Keratinocyte (primary cell): ENCODE measurements around the gene OR1F1. TPM values are rescaled to one million over a fixed set of nuclear protein-coding genes. Genes with fewer than 3 reads are reported as not detected.

ENCODE experiments used
- DNase-seq: peaks from one replicate; pipeline ENCODE4 v3.0.0-alpha.2; 2011; ENCODE audit warnings: low read depth, missing footprints, low spot score
- FAIRE-seq: peaks from 2 replicates; lab custom pipeline; 2011; peaks lifted over from hg19 to GRCh38; lab: Jason Lieb, UNC
- H2AFZ ChIP-seq: 2 replicates; pipeline ENCODE4 v1.6.0; 2012; ENCODE audit warnings: low read length, control low read depth, inconsistent platforms; ENCODE audit not compliant: control insufficient read depth
- H3K27ac ChIP-seq: 2 replicates; pipeline ENCODE4 v1.5.1; 2011; ENCODE audit warnings: low read length; ENCODE audit not compliant: control insufficient read depth, insufficient read depth
- H3K27me3 ChIP-seq: 3 replicates; pipeline ENCODE4 v1.6.0; 2011; ENCODE audit warnings: low read length; ENCODE audit not compliant: control insufficient read depth, insufficient read depth; ENCODE audit errors: extremely low read depth
- H3K36me3 ChIP-seq, 2 experiments: 2 replicates in 1 of 2; 3 replicates in 1 of 2; pipeline ENCODE4 v1.5.1; 2011; ENCODE audit warnings: low read length in 2 of 2, mild to moderate bottlenecking in 1 of 2; ENCODE audit not compliant: control insufficient read depth in 2 of 2, insufficient read depth in 2 of 2; ENCODE audit errors: extremely low read depth in 1 of 2
- H3K4me1 ChIP-seq: 3 replicates; pipeline ENCODE4 v1.5.1; 2011; ENCODE audit warnings: low read length; ENCODE audit not compliant: control insufficient read depth, insufficient read depth; ENCODE audit errors: extremely low read depth
- H3K4me2 ChIP-seq: 3 replicates; pipeline ENCODE4 v1.6.0; 2011; ENCODE audit warnings: low read depth, low read length; ENCODE audit not compliant: control insufficient read depth, insufficient read depth; ENCODE audit errors: extremely low read depth
- H3K4me3 ChIP-seq, 3 experiments: fragments of 200-600 bp in 1 of 3; sonication (generic) in 1 of 3; 2 replicates in 2 of 3; 3 replicates in 1 of 3; pipeline ENCODE4 v1.5.1; 2011 to 2016; ENCODE audit warnings: low read length in 3 of 3, mild to moderate bottlenecking in 3 of 3, control low read depth in 2 of 3, inconsistent platforms in 1 of 3, low read depth in 1 of 3, mixed read lengths in 1 of 3, mixed run types in 1 of 3, moderate library complexity in 1 of 3; ENCODE audit not compliant: control insufficient read depth in 2 of 3, insufficient read depth in 2 of 3; ENCODE audit errors: extremely low read depth in 1 of 3
- H3K79me2 ChIP-seq: 2 replicates; pipeline ENCODE4 v1.6.0; 2012; ENCODE audit warnings: low read length; ENCODE audit not compliant: control insufficient read depth, insufficient read depth
- H3K9ac ChIP-seq: 3 replicates; pipeline ENCODE4 v1.6.0; 2011; ENCODE audit warnings: low read length; ENCODE audit not compliant: control insufficient read depth, insufficient read depth; ENCODE audit errors: extremely low read depth
- H3K9me1 ChIP-seq: 3 replicates; pipeline ENCODE4 v1.6.0; 2011; ENCODE audit warnings: low read length; ENCODE audit not compliant: control insufficient read depth, insufficient read depth; ENCODE audit errors: extremely low read depth
- H3K9me3 ChIP-seq: 2 replicates; pipeline ENCODE4 v1.5.1; 2012; ENCODE audit warnings: low read depth, low read length; ENCODE audit not compliant: control insufficient read depth
- H4K20me1 ChIP-seq: 3 replicates; pipeline ENCODE4 v1.6.0; 2011; ENCODE audit warnings: low read length; ENCODE audit not compliant: control insufficient read depth, insufficient read depth; ENCODE audit errors: extremely low read depth
- CTCF ChIP-seq, 3 experiments: IDR thresholded peaks in 1 of 3; conservative IDR thresholded peaks in 1 of 3; optimal IDR thresholded peaks in 1 of 3; 2 replicates in 2 of 3; 3 replicates in 1 of 3; pipeline versions ENCODE3 to v1.5.1; 2011; ENCODE audit warnings: low read length in 3 of 3, mild to moderate bottlenecking in 3 of 3, moderate library complexity in 2 of 3, control low read depth in 1 of 3, inconsistent platforms in 1 of 3; ENCODE audit not compliant: insufficient read depth in 2 of 3; ENCODE audit errors: extremely low read depth in 1 of 3
- EZH2 ChIP-seq: IDR thresholded peaks from one replicate; pipeline ENCODE4 v1.6.1; 2012; ENCODE audit warnings: inconsistent platforms, mild to moderate bottlenecking, low read length, moderate library complexity
- dilution Hi-C: fragments of 300-500 bp; cut with MboI; formaldehyde crosslinking; loops from one replicate; pipeline ENCODE4 v1.7.0; 2020; ENCODE audit warnings: low sequenced_read_pairs; ENCODE audit not compliant: extremely low pct_ligation_motif_present
- polyA plus RNA-seq, 5 experiments: library from polyadenylated mRNA; depleted of rRNA in 3 of 5; stranded (reverse) in 3 of 5; stranded (forward) in 1 of 5; unstranded in 1 of 5; fragments of >200 nt; gene quantifications; 1 replicate in 1 of 5; 2 replicates in 3 of 5; 3 replicates in 1 of 5; pipeline versions ENCODE4 v1.2.1 to v1.2.3, GENCODE V29; 2011 to 2012; ENCODE audit warnings: missing spikeins in 2 of 5, low read depth in 1 of 5, low replicate concordance in 1 of 5

The OR1F1 gene
- polyA plus RNA-seq, 1 donor (not counting 4 experiments of a cell fraction or from before 2014, with no cell fraction given), result 0.51 TPM

- DNase-seq, result no peak
- Histone ChIP-seq H2AFZ (no peak overlapping the region), H3K4me1 (peaks cover 11% of the 10 kb centered on the region), H3K27me3 (no peaks in the 10 kb centered on the region), H3K9me3 (no peaks in the 10 kb centered on the region), H3K79me2 (no peaks in the 10 kb centered on the region), H3K4me2 (no peak overlapping the region), H3K9me1 (no peaks in the 10 kb centered on the region), H3K27ac (no peak overlapping the region), H3K4me3 (no peak overlapping the region), H3K36me3 (no peaks in the 10 kb centered on the region), H4K20me1 (no peaks in the 10 kb centered on the region), H3K9ac (no peak overlapping the region)
- no peak for TF ChIP-seq CTCF (optimal IDR thresholded peaks at IDR 0.05 in 1 of 3, IDR thresholded peaks at IDR 0.05 in 1 of 3, conservative IDR thresholded peaks at IDR 0.05 in 1 of 3; ENCODE audit: extremely low read depth in 1 of 3, insufficient read depth in 2 of 3, low read length in 3 of 3)
- no peak for TF ChIP-seq EZH2
- FAIRE-seq, result no peak
- dilution Hi-C loops, result no loop called here
These were observed 5.5 kb downstream of the OR1F1 start for GRCh38 chr16:3193221-3194212.

- TF ChIP-seq EZH2 (no peak), CTCF (optimal IDR thresholded peaks at IDR 0.05 in 1 of 3, IDR thresholded peaks at IDR 0.05 in 1 of 3, conservative IDR thresholded peaks at IDR 0.05 in 1 of 3; ENCODE audit: extremely low read depth in 1 of 3, insufficient read depth in 2 of 3, low read length in 3 of 3) (no peak)
- no peaks in the 10 kb centered on the region for H3K36me3 ChIP-seq
- H4K20me1 ChIP-seq, result no peaks in the 10 kb centered on the region
- no peak overlapping the region for H3K27ac ChIP-seq
- no peaks in the 10 kb centered on the region for H3K27me3 ChIP-seq
- H2AFZ ChIP-seq, result no peak overlapping the region
- H3K9ac ChIP-seq, result no peak overlapping the region
- no peak for DNase-seq
- peaks cover 7% of the 10 kb centered on the region for H3K4me1 ChIP-seq
- no peaks in the 10 kb centered on the region for H3K79me2 ChIP-seq
- no peaks in the 10 kb centered on the region for H3K9me1 ChIP-seq
- no peak for FAIRE-seq
- no peak overlapping the region for H3K4me2 ChIP-seq
- no peak overlapping the region for H3K4me3 ChIP-seq
- no peaks in the 10 kb centered on the region for H3K9me3 ChIP-seq
- dilution Hi-C loops, result no loop called here
These were observed 6.8 kb downstream of the OR1F1 start for GRCh38 chr16:3194792-3195191.
